HAP-1 (cell line): Measurements from ENCODE around the gene C10orf105.

Experiments used
- DNase-seq, 2 experiments: peaks; one replicate each; pipeline ENCODE4 v3.0.0-alpha.2; 2016 to 2020; ENCODE audit warnings: low spot score in 2 of 2
- H3K27me3 ChIP-seq: fragments of 250-450 bp; sonication (Bioruptor Pico); 2 replicates; pipeline ENCODE4 v1.5.1; 2020; ENCODE audit warnings: low read depth, mild to moderate bottlenecking, moderate library complexity
- H3K36me3 ChIP-seq: fragments of 250-450 bp; sonication (Bioruptor Pico); replicated peaks from 2 replicates; pipeline ENCODE4 v1.5.1; 2020; ENCODE audit warnings: mild to moderate bottlenecking
- H3K4me1 ChIP-seq: fragments of 250-450 bp; sonication (Bioruptor Pico); 2 replicates; pipeline ENCODE4 v1.5.1; 2020; ENCODE audit warnings: mild to moderate bottlenecking
- H3K4me3 ChIP-seq: fragments of 250-450 bp; sonication (Bioruptor Pico); 2 replicates; pipeline ENCODE4 v1.5.1; 2020; ENCODE audit warnings: mild to moderate bottlenecking, moderate library complexity
- H3K9me3 ChIP-seq: fragments of 250-450 bp; sonication (Bioruptor Pico); 2 replicates; pipeline ENCODE4 v1.5.1; 2020; ENCODE audit warnings: mild to moderate bottlenecking, moderate library complexity
- in situ Hi-C: fragments of 300-500 bp; cut with MboI; formaldehyde crosslinking; loops from 3 replicates; pipeline ENCODE4 v1.14.3; 2020; ENCODE audit warnings: low sequenced_read_pairs, inconsistent platforms, mixed read lengths

The C10orf105 gene

GRCh38 chr10:71700731-71701368 lies 18.7 kb downstream of the C10orf105 start:
- no peaks in the 10 kb centered on the region for H3K36me3 ChIP-seq
- H3K27me3 ChIP-seq, result no peaks in the 10 kb centered on the region
- no peaks in the 10 kb centered on the region for H3K4me1 ChIP-seq
- no peak overlapping the region for H3K4me3 ChIP-seq
- in situ Hi-C loops, result loop anchor here (5.0 kb wide), 2 partner anchors 319 to 389 kb away; no protein-coding TSS in a partner anchor
- no peak for DNase-seq
- H3K9me3 ChIP-seq, result no peaks in the 10 kb centered on the region

DNA sequence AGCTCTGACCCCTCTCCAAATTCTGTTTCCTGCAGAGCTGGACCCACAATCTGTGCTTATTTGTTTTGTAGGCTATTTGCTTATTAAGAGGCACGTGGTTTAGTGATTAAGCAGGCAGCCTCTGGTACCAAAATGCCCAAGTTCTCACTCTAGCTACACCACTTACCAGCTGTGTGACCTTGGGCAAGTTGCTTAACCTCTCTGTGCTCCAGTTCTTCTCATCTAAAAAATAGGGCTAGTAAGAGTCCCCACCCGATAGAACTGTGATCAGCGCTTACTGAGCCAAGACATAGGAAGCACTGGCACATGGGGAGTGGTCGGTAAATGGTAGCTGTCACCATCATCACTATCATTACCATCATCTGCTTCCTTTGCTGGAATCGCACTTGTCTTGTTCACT lies 20.8 kb downstream of the C10orf105 start:
- H3K36me3 ChIP-seq, result no peaks in the 10 kb centered on the region
- H3K4me3 ChIP-seq, result no peak overlapping the region
- H3K4me1 ChIP-seq, result no peaks in the 10 kb centered on the region
- no peaks in the 10 kb centered on the region for H3K27me3 ChIP-seq
- in situ Hi-C loops, result no loop called here
- no peak for DNase-seq
- H3K9me3 ChIP-seq, result no peaks in the 10 kb centered on the region

DNA sequence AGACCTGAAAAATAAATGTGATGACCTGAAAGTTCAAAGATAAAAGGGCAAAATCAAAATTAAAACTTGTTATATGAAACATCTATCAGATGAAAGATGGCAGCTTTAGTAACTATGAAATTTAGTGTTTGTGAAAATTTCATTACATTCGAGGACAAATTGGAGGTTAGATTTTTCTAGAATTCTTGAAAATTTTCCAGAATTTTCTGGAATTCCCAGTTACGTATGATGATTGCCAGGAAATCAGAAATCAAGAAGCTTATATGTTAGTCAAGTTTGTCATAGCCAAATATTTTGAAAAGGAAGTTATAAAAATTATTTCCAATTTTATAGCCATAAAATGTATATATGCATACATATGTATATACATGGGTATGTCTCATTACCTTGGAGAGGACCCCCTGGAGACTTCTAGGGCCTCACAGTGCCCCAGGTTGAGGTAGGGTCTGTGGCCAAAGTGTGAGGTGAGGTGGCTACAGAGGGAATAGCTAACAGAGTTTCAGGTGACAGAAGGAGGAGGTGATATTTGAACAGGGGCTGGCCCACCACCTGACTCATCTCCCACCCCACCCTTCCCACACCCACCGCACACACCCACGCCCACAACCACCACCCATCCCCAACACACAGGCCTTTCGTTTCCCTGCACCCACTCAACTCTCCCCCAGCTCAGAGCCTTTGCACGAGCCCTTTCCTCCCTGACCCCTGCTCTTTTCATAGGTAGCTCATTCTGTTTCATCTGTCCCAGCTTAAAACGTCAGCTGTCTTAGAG lies 21.5 kb downstream of the C10orf105 start:
- Histone ChIP-seq H3K9me3 (no peaks in the 10 kb centered on the region), H3K36me3 (no peaks in the 10 kb centered on the region), H3K4me1 (no peaks in the 10 kb centered on the region), H3K27me3 (no peaks in the 10 kb centered on the region), H3K4me3 (no peak overlapping the region)
- DNase-seq, result no peak
- in situ Hi-C loops, result no loop called here

DNA sequence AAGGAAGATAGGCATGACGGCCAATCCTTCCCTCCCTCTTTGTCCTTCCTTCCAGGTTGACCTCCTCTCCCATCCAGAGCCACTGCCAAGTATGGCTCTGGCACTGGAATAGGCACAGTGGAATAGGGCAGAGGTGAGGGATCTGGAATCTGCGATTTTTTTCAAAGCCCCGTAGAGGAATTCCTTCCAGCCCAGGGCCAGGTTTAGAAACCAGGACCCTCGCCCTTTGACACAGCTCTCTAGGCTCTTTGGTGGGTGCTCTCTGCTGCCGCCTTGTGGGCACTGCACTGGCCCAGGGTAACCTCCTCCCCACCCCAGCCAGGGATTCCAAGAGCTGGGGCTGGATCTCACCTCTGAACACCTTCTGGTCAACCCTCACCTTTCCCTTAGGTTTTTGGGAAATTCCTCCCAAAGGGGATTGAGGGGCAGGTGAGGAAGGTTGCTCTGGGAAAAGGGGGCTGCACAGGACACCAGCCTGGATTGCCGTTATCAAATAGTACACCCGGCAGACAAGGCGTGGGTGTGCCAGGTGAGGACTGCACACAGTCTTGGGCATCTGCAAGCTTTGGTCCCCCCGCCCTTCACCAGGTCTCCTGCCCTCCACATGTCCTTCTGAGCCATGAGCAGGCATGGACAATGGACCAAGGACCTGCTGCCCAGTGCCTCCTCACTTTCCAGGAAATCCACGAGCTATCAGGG lies 22.8 kb downstream of the C10orf105 start:
- Histone ChIP-seq H3K9me3 (no peaks in the 10 kb centered on the region), H3K36me3 (no peaks in the 10 kb centered on the region), H3K4me3 (no peak overlapping the region), H3K4me1 (no peaks in the 10 kb centered on the region), H3K27me3 (no peaks in the 10 kb centered on the region)
- in situ Hi-C loops, result no loop called here
- DNase-seq, result peak; percentile 23 to 85

DNA sequence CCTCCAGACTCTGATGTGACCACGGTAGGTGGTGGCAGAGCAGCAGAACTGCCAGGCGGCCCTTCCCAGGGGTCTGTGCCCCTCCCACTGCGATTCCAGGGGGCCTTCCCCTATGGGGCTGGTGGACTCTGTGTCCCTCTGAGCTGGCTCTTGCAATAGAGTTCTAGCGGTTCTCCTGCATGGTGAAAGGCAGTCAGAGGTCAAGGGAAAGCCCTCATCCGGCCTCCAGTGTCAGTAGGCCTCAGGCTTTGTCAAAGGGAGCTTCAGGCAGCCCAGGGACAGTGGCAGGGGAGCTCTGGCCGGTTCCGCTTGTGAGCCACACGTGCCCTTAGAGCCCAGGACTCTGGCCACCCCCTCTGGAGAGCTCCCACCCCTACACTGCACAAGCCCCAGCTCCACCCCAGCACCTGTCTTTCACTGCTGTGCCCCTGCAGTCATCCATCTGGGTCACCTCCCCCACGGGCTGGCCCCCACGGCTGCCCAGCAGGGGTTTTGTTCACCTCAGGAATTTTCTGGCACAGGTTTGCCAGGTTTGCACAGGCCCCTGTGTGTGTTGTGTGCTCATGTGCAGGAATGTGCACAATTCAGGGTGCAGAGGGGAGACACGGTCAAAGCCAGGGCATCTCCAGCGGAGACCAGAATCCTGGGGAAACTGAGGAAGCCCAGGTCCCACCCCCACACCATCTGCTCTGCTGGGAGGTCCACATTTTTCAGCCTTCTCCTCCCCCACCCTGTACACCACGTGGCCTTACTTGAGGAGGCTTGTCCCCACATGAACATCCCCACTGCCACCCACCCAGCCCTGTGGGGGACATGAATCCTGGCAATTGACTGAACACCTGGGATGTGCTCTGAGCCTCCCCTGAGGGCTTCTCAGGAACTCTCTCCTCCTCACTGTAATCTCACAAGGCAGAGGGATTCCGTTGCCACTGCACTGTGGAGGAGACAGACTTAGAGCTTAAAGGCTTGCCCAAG lies 23.8 kb downstream of the C10orf105 start:
- no peaks in the 10 kb centered on the region for H3K36me3 ChIP-seq
- in situ Hi-C loops, result no loop called here

GRCh38 chr10:71694567-71694968 lies 25.0 kb downstream of the C10orf105 start:
- no peaks in the 10 kb centered on the region for H3K9me3 ChIP-seq
- no peaks in the 10 kb centered on the region for H3K27me3 ChIP-seq
- H3K4me1 ChIP-seq, result no peaks in the 10 kb centered on the region
- H3K4me3 ChIP-seq, result no peak overlapping the region
- in situ Hi-C loops, result no loop called here
- no peaks in the 10 kb centered on the region for H3K36me3 ChIP-seq
- no peak for DNase-seq

More for the DNA sequence above, 23.8 kb downstream of the C10orf105 start:
- no peak for DNase-seq
- Histone ChIP-seq H3K27me3 (no peaks in the 10 kb centered on the region), H3K4me1 (no peaks in the 10 kb centered on the region), H3K4me3 (no peak overlapping the region), H3K9me3 (no peaks in the 10 kb centered on the region)

DNA sequence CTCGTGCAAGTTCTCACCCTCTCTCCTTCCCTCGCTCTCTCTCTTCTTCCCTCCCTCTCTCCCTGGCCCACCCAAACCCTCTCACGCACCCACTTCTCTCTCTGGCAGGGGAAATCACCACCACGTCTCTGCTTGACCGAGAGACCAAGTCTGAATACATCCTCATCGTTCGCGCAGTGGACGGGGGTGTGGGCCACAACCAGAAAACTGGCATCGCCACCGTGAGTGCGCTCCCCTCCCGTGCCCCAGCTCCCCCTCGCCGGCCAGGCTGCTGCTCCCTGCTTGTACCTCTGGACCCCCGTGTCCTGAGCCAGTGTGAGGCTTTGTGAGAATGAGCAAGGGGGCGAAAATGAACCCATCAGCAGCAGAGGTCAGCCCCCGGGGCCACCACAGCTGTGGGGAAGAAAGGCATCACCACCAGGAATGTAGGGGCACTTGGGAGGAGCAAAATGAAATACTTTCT lies 25.5 kb downstream of the C10orf105 start:
- in situ Hi-C loops, result no loop called here
- no peaks in the 10 kb centered on the region for H3K9me3 ChIP-seq
- no peaks in the 10 kb centered on the region for H3K36me3 ChIP-seq
- no peaks in the 10 kb centered on the region for H3K4me1 ChIP-seq
- no peak for DNase-seq
- no peaks in the 10 kb centered on the region for H3K27me3 ChIP-seq
- no peak overlapping the region for H3K4me3 ChIP-seq

DNA sequence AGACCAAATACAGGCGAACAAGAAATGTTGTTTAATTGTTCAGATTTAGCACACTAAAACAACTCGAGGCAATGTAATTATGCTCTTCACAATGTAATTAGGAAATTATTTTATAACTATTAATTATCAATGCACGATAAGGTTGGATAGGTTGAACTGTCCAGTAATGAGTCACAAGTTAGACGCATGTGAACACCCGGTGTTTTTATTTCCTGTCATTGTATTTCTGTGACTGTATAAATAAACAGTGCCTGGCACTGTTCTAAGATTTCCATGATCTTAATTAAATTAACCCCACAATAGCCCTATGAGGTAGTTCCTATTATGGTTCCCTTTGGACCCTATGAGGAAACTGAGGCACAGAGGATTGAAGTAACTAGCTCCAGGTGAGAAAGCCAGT lies 26.2 kb downstream of the C10orf105 start:
- no peak for DNase-seq

DNA sequence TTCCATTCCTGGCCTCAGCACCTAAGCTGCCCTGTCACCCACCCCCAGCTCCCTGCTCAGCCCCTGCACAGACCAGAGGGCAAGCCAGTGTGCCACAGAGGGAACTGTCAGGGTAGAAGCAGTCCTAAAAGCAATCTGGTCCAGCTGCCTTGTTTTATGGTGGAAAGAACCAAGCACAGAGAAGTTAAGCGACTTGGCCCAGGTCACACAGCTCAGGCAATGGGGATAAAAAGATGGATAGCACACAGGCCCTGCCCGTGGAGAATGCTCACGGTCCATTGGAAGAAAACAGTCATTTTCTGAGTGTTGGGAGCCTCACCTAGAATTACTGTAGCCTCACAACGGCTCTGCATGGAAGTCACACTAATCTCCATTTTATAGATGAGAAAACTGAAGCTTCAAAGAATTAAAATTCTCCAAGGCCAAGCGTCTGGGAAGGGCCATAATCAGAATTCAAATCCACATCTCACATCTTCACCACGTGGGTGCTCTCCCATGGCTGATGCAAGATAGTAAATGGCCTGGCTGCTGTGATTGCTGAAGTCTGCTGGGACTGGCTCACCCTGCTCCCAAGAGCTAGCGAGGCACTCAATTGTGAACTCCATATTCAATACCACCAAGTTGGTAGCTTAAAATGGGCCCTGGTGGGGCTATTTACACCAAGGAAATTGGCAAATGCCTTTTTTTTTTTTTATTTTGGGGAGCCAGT lies 26.8 kb downstream of the C10orf105 start:
- in situ Hi-C loops, result no loop called here
- no peak overlapping the region for H3K4me3 ChIP-seq
- H3K4me1 ChIP-seq, result no peaks in the 10 kb centered on the region
- no peaks in the 10 kb centered on the region for H3K9me3 ChIP-seq
- no peaks in the 10 kb centered on the region for H3K27me3 ChIP-seq
- no peak for DNase-seq
- no peaks in the 10 kb centered on the region for H3K36me3 ChIP-seq

More for the DNA sequence above, 26.2 kb downstream of the C10orf105 start:
- no peaks in the 10 kb centered on the region for H3K9me3 ChIP-seq
- no peaks in the 10 kb centered on the region for H3K36me3 ChIP-seq
- no peak overlapping the region for H3K4me3 ChIP-seq
- in situ Hi-C loops, result no loop called here
- H3K27me3 ChIP-seq, result no peaks in the 10 kb centered on the region
- H3K4me1 ChIP-seq, result no peaks in the 10 kb centered on the region

DNA sequence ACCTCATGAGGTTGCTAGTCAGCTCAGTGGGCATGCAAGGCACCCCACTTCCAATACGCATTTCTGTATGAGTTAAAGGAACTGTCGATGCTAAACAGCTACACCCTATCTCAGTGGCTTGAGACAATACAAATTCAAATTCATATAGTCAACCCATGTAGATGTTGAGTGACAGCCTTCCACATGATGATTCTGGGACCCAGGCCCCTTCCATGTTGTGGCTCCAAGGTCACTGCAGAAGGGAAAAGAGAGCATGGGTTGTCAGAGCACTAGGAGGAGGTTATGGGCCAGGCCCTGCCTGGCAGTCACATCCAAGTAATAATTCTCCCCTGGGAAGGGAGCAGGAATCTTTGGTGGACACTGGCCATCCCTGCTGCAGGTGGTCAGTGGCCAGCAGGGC lies 28.2 kb downstream of the C10orf105 start:
- in situ Hi-C loops, result no loop called here
- Histone ChIP-seq H3K36me3 (no peaks in the 10 kb centered on the region), H3K4me1 (no peaks in the 10 kb centered on the region), H3K27me3 (no peaks in the 10 kb centered on the region), H3K4me3 (no peak overlapping the region), H3K9me3 (no peaks in the 10 kb centered on the region)
- no peak for DNase-seq

DNA sequence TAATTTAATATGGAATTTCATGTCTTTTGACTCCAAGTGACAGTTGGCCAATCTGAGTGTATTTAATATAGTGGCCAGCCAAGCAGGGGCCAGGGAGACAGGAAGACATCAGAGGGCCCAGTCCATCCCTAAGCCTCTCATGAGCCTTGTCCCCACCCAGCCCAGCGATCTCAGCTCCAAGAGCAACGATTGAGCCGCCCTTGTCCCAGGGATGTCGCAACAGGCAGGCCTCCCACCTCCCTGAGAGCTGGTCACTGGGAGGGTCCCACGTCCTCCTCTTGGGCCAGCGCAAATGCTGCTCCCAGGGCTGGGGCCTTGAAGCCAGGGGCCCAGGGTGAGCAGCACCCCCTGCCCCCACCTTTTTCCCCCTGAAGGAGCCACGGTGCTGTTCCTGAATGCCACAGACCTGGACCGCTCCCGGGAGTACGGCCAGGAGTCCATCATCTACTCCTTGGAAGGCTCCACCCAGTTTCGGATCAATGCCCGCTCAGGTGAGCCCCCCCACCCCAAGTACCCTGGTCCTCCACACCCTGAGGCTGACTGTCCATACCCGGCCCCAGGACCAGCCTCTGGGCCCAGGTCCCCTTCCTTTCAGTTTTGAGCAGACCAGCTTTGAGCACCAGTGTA lies 29.4 kb downstream of the C10orf105 start:
- no peaks in the 10 kb centered on the region for H3K9me3 ChIP-seq
- H3K4me3 ChIP-seq, result no peak overlapping the region
- in situ Hi-C loops, result no loop called here
- no peaks in the 10 kb centered on the region for H3K36me3 ChIP-seq
- H3K4me1 ChIP-seq, result no peaks in the 10 kb centered on the region
- no peaks in the 10 kb centered on the region for H3K27me3 ChIP-seq
- DNase-seq, result no peak

DNA sequence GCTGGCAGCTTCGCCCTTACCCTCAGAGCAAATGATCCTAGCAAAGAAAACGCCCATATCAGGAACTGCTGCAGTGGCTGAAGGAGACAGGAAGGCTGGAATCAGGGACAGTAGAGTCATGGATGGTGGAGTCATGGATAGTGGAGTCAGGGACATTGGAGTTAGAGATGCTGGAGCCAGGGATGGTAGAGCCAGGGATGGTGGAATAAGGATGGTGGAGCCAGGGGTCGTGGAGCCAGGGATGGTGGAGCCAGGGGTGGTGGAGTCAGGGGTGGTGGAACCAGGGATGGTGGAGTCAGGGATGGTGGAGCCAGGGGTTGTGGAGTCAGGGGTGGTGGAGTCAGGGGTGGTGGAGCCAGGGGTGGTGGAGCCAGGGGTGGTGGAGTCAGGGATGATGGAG lies 31.3 kb downstream of the C10orf105 start:
- no peaks in the 10 kb centered on the region for H3K27me3 ChIP-seq
- DNase-seq, result no peak
- H3K36me3 ChIP-seq, result no peaks in the 10 kb centered on the region
- no peaks in the 10 kb centered on the region for H3K9me3 ChIP-seq
- H3K4me3 ChIP-seq, result no peak overlapping the region
- no peaks in the 10 kb centered on the region for H3K4me1 ChIP-seq
- in situ Hi-C loops, result no loop called here
